ENCODE measurements around the gene SLC7A6OS.

GRCh38 chr16:68331879-68332410 is 21.2 kb upstream of the SLC7A6OS start:
- TF ChIP-seq POLR2AphosphoS5 (IDR thresholded peaks at IDR 0.05) (no peak), CTCF (IDR thresholded peaks at IDR 0.05) (no peak), POLR2A (IDR thresholded peaks at IDR 0.05) (no peak), EP300 (IDR thresholded peaks at IDR 0.05) (no peak)

All from suprapubic skin (tissue), 4 donors.